ENCODE measurements around the gene TRABD2A. TPM values are rescaled to one million over a fixed set of nuclear protein-coding genes. Genes with fewer than 3 reads are reported as not detected.

Gene TRABD2A
- total and polyA plus RNA-seq, 2 of the 13 experiments (the other 11 are each of a cell fraction or from before 2014, with no cell fraction given), result 0.15 TPM; not detected in 1

DNA sequence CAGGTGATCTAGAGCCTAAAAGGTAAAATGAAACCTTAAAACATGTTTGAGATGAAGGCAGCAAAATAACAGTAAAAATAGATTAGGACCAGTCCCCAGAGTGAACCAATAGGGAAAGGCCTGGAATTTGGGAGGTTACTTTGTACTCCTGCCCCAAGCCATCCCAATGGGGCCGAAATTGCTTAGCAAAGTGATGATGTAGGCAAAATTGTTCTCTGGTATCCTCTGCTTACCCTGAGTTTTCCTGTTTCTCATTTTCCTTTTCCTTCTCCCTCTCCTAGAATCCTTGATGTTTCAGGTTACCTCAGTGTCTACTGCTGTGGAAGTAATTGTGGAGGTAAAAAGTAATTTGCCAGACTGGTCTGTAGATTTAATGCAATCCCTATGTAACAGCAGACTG lies 92.9 kb downstream of the TRABD2A start:
- FAIRE-seq, result no peak
- no peak overlapping the region for H3K4me2 ChIP-seq (ENCODE audit: low read depth, low read length)
- ChIA-PET CTCF (ENCODE audit: low intra/inter-chr PET ratio, low total read pairs) (no interaction called here), POLR2A (no interaction called here)
- intact Hi-C loops (cut with micrococcal nuclease; ENCODE audit: unreplicated experiment) (no loop called here), in situ Hi-C loops (cut with HindIII; ENCODE audit: extremely low pct_ligation_motif_present, low pct_unique_long_range_greater_than_20kb) (no loop called here)
- H3K9ac ChIP-seq (ENCODE audit: insufficient read depth, low read depth, low read length), result no peak overlapping the region
- H3K36me3 ChIP-seq (replicated peaks in 1 of 2; ENCODE audit: control insufficient read depth in 1 of 2, insufficient read depth in 2 of 2, low read length in 2 of 2), result no peaks in the 10 kb centered on the region
- ATAC-seq, result no peak
- H3K4me1 ChIP-seq (ENCODE audit: insufficient read depth, low read length), result no peaks in the 10 kb centered on the region
- no peaks in the 10 kb centered on the region; the same call in 1 of the 2 replicates for H4K20me1 ChIP-seq (ENCODE audit: insufficient read depth, low read length)
- H3K27me3 ChIP-seq (ENCODE audit: control insufficient read depth in 1 of 2, insufficient read depth in 2 of 2, low read length in 2 of 2), result no peaks in the 10 kb centered on the region
- WGBS (ENCODE audit: low lambda C conversion rate), result 0% methylated on average over 1 of the region's 1 CpG
- H3K4me3 ChIP-seq (replicated peaks in 1 of 3; ENCODE audit: insufficient read depth in 1 of 3, low read depth in 2 of 3, low read length in 3 of 3), result no peak overlapping the region
- no peak for TF ChIP-seq SKI (IDR thresholded peaks at IDR 0.05; ENCODE audit: partially characterized antibody)
- no peak for TF ChIP-seq EHMT2 (IDR thresholded peaks at IDR 0.05; ENCODE audit: borderline replicate concordance, low read depth, low read length)
- peak; percentile 86 for TF ChIP-seq MAFF (IDR thresholded peaks at IDR 0.05; ENCODE audit: low read depth, low read length)
- peak; percentile 85 to 94 for TF ChIP-seq MAFK (conservative IDR thresholded peaks at IDR 0.05 in 1 of 2, IDR thresholded peaks at IDR 0.05 in 1 of 2; ENCODE audit: low read length in 2 of 2)
- no peak for TF ChIP-seq ZNF232 (CRISPR knock-in tag; IDR thresholded peaks at IDR 0.05; ENCODE audit: borderline replicate concordance)
- no TSS peak for BruUV-seq (replicated peaks)
- H2AFZ ChIP-seq (ENCODE audit: low read length), result no peak overlapping the region
- no peak for DNase-seq (ENCODE audit: low spot score)
- no peak overlapping the region for H3K27ac ChIP-seq (ENCODE audit: extremely low read length, insufficient read depth, low read length)
- no peaks in the 10 kb centered on the region for H3K79me2 ChIP-seq (ENCODE audit: insufficient read depth, low read length)
- no peaks in the 10 kb centered on the region for H3K9me3 ChIP-seq (ENCODE audit: low read length)

- Histone ChIP-seq H3K27me3 (ENCODE audit: control insufficient read depth in 1 of 2, insufficient read depth in 2 of 2, low read length in 2 of 2) (no peaks in the 10 kb centered on the region; a peak in 1 of 5 replicates), H3K79me2 (ENCODE audit: insufficient read depth, low read length) (no peaks in the 10 kb centered on the region), H3K27ac (ENCODE audit: extremely low read length, insufficient read depth, low read length) (no peak overlapping the region), H3K4me3 (replicated peaks in 1 of 3; ENCODE audit: insufficient read depth in 1 of 3, low read depth in 2 of 3, low read length in 3 of 3) (no peak overlapping the region), H3K9ac (ENCODE audit: insufficient read depth, low read depth, low read length) (no peak overlapping the region), H3K36me3 (replicated peaks in 1 of 2; ENCODE audit: control insufficient read depth in 1 of 2, insufficient read depth in 2 of 2, low read length in 2 of 2) (no peaks in the 10 kb centered on the region), H2AFZ (ENCODE audit: low read length) (no peak overlapping the region), H3K4me1 (ENCODE audit: insufficient read depth, low read length) (no peaks in the 10 kb centered on the region), H3K9me3 (ENCODE audit: low read length) (no peaks in the 10 kb centered on the region), H3K4me2 (ENCODE audit: low read depth, low read length) (no peak overlapping the region), H4K20me1 (ENCODE audit: insufficient read depth, low read length) (no peaks in the 10 kb centered on the region)
- TF ChIP-seq, protein P1, sequence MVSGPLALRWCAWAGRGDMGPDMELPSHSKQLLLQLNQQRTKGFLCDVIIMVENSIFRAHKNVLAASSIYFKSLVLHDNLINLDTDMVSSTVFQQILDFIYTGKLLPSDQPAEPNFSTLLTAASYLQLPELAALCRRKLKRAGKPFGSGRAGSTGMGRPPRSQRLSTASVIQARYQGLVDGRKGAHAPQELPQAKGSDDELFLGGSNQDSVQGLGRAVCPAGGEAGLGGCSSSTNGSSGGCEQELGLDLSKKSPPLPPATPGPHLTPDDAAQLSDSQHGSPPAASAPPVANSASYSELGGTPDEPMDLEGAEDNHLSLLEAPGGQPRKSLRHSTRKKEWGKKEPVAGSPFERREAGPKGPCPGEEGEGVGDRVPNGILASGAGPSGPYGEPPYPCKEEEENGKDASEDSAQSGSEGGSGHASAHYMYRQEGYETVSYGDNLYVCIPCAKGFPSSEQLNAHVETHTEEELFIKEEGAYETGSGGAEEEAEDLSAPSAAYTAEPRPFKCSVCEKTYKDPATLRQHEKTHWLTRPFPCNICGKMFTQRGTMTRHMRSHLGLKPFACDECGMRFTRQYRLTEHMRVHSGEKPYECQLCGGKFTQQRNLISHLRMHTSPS (CRISPR knock-in tag; IDR thresholded peaks at IDR 0.05; ENCODE audit: low read depth), result no peak
- TF ChIP-seq ZNF446 (CRISPR knock-in tag; IDR thresholded peaks at IDR 0.05), result no peak
- ATAC-seq (no peak), DNase-seq (ENCODE audit: low spot score) (no peak), FAIRE-seq (no peak)
- CTCF ChIA-PET (ENCODE audit: low intra/inter-chr PET ratio, low total read pairs), result no interaction called here
- intact Hi-C loops (cut with micrococcal nuclease; ENCODE audit: unreplicated experiment) (no loop called here), in situ Hi-C loops (cut with HindIII; ENCODE audit: extremely low pct_ligation_motif_present, low pct_unique_long_range_greater_than_20kb) (no loop called here)
- POLR2A ChIA-PET, result no interaction called here
- BruUV-seq (replicated peaks), result no TSS peak
Observed at GRCh38 chr2:84786601-84787000, 94.3 kb downstream of the TRABD2A start.
